Measurements from ENCODE around the gene RBP4. TPM values are rescaled to one million over a fixed set of nuclear protein-coding genes. Genes with fewer than 3 reads are reported as not detected.

The RBP4 gene
- total RNA-seq, 1 experiment from 2014 or later, result 2.2 TPM

GRCh38 chr10:93579089-93579488, 21.9 kb downstream of the RBP4 start (continued):
- TF ChIP-seq NFYB (CRISPR knock-in tag; conservative IDR thresholded peaks at IDR 0.05; ENCODE audit: low read depth) (no peak), NR2C2 (CRISPR knock-in tag; IDR thresholded peaks at IDR 0.05) (no peak)

DNA sequence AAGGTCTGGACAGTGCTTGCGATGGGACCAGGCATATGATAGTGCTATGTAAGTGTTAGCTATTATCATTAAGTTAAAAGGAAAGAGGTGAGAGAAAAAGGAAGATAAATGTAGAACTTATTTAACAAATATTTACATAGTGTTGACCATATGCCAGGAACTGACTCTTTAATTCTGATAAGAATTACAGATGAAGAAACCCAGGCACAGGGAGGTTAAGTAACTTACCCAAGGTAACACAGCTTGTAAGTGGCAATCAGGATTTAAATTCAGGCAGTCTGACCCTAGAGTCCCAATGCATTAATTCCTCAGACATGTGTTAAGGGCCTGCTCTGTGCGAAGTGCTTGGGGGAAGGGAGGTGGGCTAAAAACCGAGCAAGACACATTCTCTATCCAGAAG, 23.5 kb downstream of the RBP4 start:
- TF ChIP-seq, protein P1, sequence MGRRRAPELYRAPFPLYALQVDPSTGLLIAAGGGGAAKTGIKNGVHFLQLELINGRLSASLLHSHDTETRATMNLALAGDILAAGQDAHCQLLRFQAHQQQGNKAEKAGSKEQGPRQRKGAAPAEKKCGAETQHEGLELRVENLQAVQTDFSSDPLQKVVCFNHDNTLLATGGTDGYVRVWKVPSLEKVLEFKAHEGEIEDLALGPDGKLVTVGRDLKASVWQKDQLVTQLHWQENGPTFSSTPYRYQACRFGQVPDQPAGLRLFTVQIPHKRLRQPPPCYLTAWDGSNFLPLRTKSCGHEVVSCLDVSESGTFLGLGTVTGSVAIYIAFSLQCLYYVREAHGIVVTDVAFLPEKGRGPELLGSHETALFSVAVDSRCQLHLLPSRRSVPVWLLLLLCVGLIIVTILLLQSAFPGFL (CRISPR knock-in tag; IDR thresholded peaks at IDR 0.05; ENCODE audit: borderline replicate concordance), result no peak
- TF ChIP-seq PRRX2 (CRISPR knock-in tag; IDR thresholded peaks at IDR 0.05) (no peak), IRF1 (CRISPR knock-in tag; IDR thresholded peaks at IDR 0.05) (no peak), TEAD1 (CRISPR knock-in tag; IDR thresholded peaks at IDR 0.05) (no peak), FOXK1 (CRISPR knock-in tag; IDR thresholded peaks at IDR 0.05) (no peak), ZNF512 (CRISPR knock-in tag; IDR thresholded peaks at IDR 0.05; ENCODE audit: borderline replicate concordance) (no peak), SMAD4 (CRISPR knock-in tag; IDR thresholded peaks at IDR 0.05) (no peak), SP1 (CRISPR knock-in tag; conservative IDR thresholded peaks at IDR 0.05) (no peak), STAT6 (CRISPR knock-in tag; conservative IDR thresholded peaks at IDR 0.05; ENCODE audit: low read depth) (no peak), TCF7 (CRISPR knock-in tag; IDR thresholded peaks at IDR 0.05; ENCODE audit: low read depth) (no peak), ZNF121 (CRISPR knock-in tag; IDR thresholded peaks at IDR 0.05) (no peak), JUN (CRISPR knock-in tag; IDR thresholded peaks at IDR 0.05) (no peak), ZNF532 (CRISPR knock-in tag; IDR thresholded peaks at IDR 0.05; ENCODE audit: borderline replicate concordance) (no peak), ELF4 (CRISPR knock-in tag; IDR thresholded peaks at IDR 0.05; ENCODE audit: low read depth) (no peak), NR3C1 (CRISPR knock-in tag; conservative IDR thresholded peaks at IDR 0.05; ENCODE audit: low read depth) (no peak), MXD4 (CRISPR knock-in tag; IDR thresholded peaks at IDR 0.05; ENCODE audit: borderline replicate concordance) (no peak)
- TF ChIP-seq, protein P2, sequence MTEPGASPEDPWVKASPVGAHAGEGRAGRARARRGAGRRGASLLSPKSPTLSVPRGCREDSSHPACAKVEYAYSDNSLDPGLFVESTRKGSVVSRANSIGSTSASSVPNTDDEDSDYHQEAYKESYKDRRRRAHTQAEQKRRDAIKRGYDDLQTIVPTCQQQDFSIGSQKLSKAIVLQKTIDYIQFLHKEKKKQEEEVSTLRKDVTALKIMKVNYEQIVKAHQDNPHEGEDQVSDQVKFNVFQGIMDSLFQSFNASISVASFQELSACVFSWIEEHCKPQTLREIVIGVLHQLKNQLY (CRISPR knock-in tag; IDR thresholded peaks at IDR 0.05), result no peak
- TF ChIP-seq, protein P3, sequence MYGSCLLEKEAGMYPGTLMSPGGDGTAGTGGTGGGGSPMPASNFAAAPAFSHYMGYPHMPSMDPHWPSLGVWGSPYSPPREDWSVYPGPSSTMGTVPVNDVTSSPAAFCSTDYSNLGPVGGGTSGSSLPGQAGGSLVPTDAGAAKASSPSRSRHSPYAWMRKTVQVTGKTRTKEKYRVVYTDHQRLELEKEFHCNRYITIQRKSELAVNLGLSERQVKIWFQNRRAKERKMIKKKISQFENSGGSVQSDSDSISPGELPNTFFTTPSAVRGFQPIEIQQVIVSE (CRISPR knock-in tag; IDR thresholded peaks at IDR 0.05; ENCODE audit: borderline replicate concordance), result no peak
- TF ChIP-seq, protein P4, sequence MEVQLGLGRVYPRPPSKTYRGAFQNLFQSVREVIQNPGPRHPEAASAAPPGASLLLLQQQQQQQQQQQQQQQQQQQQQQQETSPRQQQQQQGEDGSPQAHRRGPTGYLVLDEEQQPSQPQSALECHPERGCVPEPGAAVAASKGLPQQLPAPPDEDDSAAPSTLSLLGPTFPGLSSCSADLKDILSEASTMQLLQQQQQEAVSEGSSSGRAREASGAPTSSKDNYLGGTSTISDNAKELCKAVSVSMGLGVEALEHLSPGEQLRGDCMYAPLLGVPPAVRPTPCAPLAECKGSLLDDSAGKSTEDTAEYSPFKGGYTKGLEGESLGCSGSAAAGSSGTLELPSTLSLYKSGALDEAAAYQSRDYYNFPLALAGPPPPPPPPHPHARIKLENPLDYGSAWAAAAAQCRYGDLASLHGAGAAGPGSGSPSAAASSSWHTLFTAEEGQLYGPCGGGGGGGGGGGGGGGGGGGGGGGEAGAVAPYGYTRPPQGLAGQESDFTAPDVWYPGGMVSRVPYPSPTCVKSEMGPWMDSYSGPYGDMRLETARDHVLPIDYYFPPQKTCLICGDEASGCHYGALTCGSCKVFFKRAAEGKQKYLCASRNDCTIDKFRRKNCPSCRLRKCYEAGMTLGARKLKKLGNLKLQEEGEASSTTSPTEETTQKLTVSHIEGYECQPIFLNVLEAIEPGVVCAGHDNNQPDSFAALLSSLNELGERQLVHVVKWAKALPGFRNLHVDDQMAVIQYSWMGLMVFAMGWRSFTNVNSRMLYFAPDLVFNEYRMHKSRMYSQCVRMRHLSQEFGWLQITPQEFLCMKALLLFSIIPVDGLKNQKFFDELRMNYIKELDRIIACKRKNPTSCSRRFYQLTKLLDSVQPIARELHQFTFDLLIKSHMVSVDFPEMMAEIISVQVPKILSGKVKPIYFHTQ (CRISPR knock-in tag; IDR thresholded peaks at IDR 0.05), result no peak
- ATAC-seq (no peak), DNase-seq (ENCODE audit: low spot score) (no peak)
- Mint-ChIP-seq H3K27me3 (ENCODE audit: low read depth) (peaks cover 22% of the 10 kb centered on the region), H3K4me1 (no peaks in the 10 kb centered on the region), H3K9me3 (peaks cover 9% of the 10 kb centered on the region; the same call in 1 of the 2 replicates), H3K27ac (no peak overlapping the region), H3K36me3 (no peaks in the 10 kb centered on the region), H3K4me3 (no peak overlapping the region)
- POLR2A ChIA-PET, result no interaction called here
- CTCF ChIA-PET, result interaction anchor here (1.3 kb wide), 1 partner anchor 23 kb away, joined by 5 read pairs; no protein-coding TSS in a partner anchor
